ENCODE results near the gene AREG. TPM values are rescaled to one million over a fixed set of nuclear protein-coding genes. Genes with fewer than 3 reads are reported as not detected.

AREG gene
- total and polyA plus RNA-seq, 2 experiments from 2014 or later, result 0.45 TPM; not detected in 1

- Mint-ChIP-seq H3K27ac (no peak overlapping the region), H3K4me1 (no peaks in the 10 kb centered on the region), H3K4me3 (no peak overlapping the region), H3K9me3 (no peaks in the 10 kb centered on the region), H3K36me3 (ENCODE audit: low read depth) (no peaks in the 10 kb centered on the region), H3K27me3 (ENCODE audit: insufficient read depth, low read depth, poor library complexity) (peaks cover 3% of the 10 kb centered on the region)
- Histone ChIP-seq H3F3A (replicated peaks; ENCODE audit: low read depth) (no peaks in the 10 kb centered on the region), H3K27me3 (ENCODE audit: insufficient read depth) (no peaks in the 10 kb centered on the region), H3K4me3 (no peak overlapping the region), H3K27ac (ENCODE audit: low read depth) (no peak overlapping the region), H3K4me1 (ENCODE audit: insufficient read depth) (no peaks in the 10 kb centered on the region), H3K79me2 (replicated peaks; ENCODE audit: insufficient read depth) (no peaks in the 10 kb centered on the region), H3K9me2 (ENCODE audit: insufficient read depth) (0 out of 2 replicates have a peak, but pooled peaks cover 4% of the 10 kb centered on the region), H4K20me1 (replicated peaks; ENCODE audit: insufficient read depth) (no peaks in the 10 kb centered on the region), H3K36me3 (ENCODE audit: insufficient read depth) (no peaks in the 10 kb centered on the region), H3K4me2 (no peak overlapping the region), H2AFZ (no peak overlapping the region)
- TF ChIP-seq EZH2 (IDR thresholded peaks at IDR 0.05; ENCODE audit: low read depth, unreplicated experiment) (no peak), CREB1 (CRISPR knock-in tag; IDR thresholded peaks at IDR 0.05; ENCODE audit: low read depth) (no peak), POLR2AphosphoS5 (IDR thresholded peaks at IDR 0.05; ENCODE audit: low read depth) (no peak), NANOG (IDR thresholded peaks at IDR 0.05; ENCODE audit: borderline replicate concordance) (no peak), ZNF331 (CRISPR knock-in tag; IDR thresholded peaks at IDR 0.05; ENCODE audit: low read depth) (no peak), ZNF114 (CRISPR knock-in tag; IDR thresholded peaks at IDR 0.05) (no peak), ZNF462 (CRISPR knock-in tag; IDR thresholded peaks at IDR 0.05) (no peak), STAT1 (IDR thresholded peaks at IDR 0.05; ENCODE audit: unreplicated experiment) (no peak), JUNB (IDR thresholded peaks at IDR 0.05; ENCODE audit: unreplicated experiment) (no peak), EZH2phosphoT487 (IDR thresholded peaks at IDR 0.05; ENCODE audit: unreplicated experiment) (no peak)
- TF ChIP-seq, protein P1, sequence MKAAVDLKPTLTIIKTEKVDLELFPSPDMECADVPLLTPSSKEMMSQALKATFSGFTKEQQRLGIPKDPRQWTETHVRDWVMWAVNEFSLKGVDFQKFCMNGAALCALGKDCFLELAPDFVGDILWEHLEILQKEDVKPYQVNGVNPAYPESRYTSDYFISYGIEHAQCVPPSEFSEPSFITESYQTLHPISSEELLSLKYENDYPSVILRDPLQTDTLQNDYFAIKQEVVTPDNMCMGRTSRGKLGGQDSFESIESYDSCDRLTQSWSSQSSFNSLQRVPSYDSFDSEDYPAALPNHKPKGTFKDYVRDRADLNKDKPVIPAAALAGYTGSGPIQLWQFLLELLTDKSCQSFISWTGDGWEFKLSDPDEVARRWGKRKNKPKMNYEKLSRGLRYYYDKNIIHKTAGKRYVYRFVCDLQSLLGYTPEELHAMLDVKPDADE (IDR thresholded peaks at IDR 0.05), result no peak
- TF ChIP-seq, protein P2, sequence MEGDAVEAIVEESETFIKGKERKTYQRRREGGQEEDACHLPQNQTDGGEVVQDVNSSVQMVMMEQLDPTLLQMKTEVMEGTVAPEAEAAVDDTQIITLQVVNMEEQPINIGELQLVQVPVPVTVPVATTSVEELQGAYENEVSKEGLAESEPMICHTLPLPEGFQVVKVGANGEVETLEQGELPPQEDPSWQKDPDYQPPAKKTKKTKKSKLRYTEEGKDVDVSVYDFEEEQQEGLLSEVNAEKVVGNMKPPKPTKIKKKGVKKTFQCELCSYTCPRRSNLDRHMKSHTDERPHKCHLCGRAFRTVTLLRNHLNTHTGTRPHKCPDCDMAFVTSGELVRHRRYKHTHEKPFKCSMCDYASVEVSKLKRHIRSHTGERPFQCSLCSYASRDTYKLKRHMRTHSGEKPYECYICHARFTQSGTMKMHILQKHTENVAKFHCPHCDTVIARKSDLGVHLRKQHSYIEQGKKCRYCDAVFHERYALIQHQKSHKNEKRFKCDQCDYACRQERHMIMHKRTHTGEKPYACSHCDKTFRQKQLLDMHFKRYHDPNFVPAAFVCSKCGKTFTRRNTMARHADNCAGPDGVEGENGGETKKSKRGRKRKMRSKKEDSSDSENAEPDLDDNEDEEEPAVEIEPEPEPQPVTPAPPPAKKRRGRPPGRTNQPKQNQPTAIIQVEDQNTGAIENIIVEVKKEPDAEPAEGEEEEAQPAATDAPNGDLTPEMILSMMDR (conservative IDR thresholded peaks at IDR 0.05; ENCODE audit: low read depth in 2 of 2), result no peak
- ATAC-seq (no peak), DNase-seq (ENCODE audit: low spot score) (no peak)
Observed at GRCh38 chr4:74438661-74439060, 6.3 kb upstream of the AREG start.
